A549 (cell line): ENCODE data around the gene NUDT17. TPM values are rescaled to one million over a fixed set of nuclear protein-coding genes. Genes with fewer than 3 reads are reported as not detected.
"Not testable (repeated sequence)": the region's sequence is repeated elsewhere in the genome, so short reads cannot be mapped to it uniquely, and the experiment has no call there.

Source experiments
- ATAC-seq, 2 experiments: fragments of 200-7000 bp in 1 of 2; fragments of >200 bp in 1 of 2; cut with Nextera tagmentation in 1 of 2; cut with Tn5 transposase in 1 of 2; 3 replicates each; pipeline versions ENCODE4 v1.8.0 to v1.9.1; 2018 to 2020; ENCODE audit warnings: mild to moderate bottlenecking in 1 of 2, moderate library complexity in 1 of 2
- CTCF ChIA-PET: fragments of 300-600 bp; sonication (Branson Sonifier 250); formaldehyde crosslinking; extraction: SDS; loops from one replicate; lab custom pipeline; 2021; ENCODE audit warnings: antibody characterized with exemption, inconsistent platforms; lab: Yijun Ruan, JAX
- POLR2A ChIA-PET: fragments of 350-600 bp; formaldehyde crosslinking; extraction: SDS; loops from one replicate; lab custom pipeline; 2021; ENCODE audit warnings: antibody characterized with exemption, inconsistent platforms; lab: Yijun Ruan, JAX
- DNase-seq, 2 experiments: peaks; one replicate each; pipeline versions ENCODE4 v3.0.0 to v3.0.0-alpha.2; 2011 to 2016; ENCODE audit warnings: low read depth in 1 of 2, low spot score in 1 of 2
- FAIRE-seq: peaks from 2 replicates; lab custom pipeline; 2011; peaks lifted over from hg19 to GRCh38; lab: Jason Lieb, UNC
- H3K27ac ChIP-seq, 2 experiments: fragments of >200 bp; sonication (Bioruptor Twin); formaldehyde crosslinking; 3 replicates each; pipeline ENCODE4 v1.5.1; 2016 to 2017
- H3K4me1 ChIP-seq: fragments of >200 bp; sonication (Bioruptor Twin); formaldehyde crosslinking; 3 replicates; pipeline ENCODE4 v1.6.1; 2016
- H3K4me2 ChIP-seq: fragments of >200 bp; sonication (Bioruptor Twin); formaldehyde crosslinking; 3 replicates; pipeline ENCODE4 v1.6.1; 2016
- H3K4me3 ChIP-seq: fragments of >200 bp; sonication (Bioruptor Twin); formaldehyde crosslinking; 3 replicates; pipeline ENCODE4 v1.5.1; 2016
- H3K9me3 ChIP-seq: fragments of >200 bp; sonication (Bioruptor Twin); formaldehyde crosslinking; 3 replicates; pipeline ENCODE4 v1.6.1; 2016
- CTCF ChIP-seq: fragments of >200 bp; sonication (Bioruptor Twin); formaldehyde crosslinking; IDR thresholded peaks from 3 replicates; pipeline ENCODE4 v1.5.1; 2016
- FOSB ChIP-seq: fragments of 250-450 bp; sonication (Bioruptor Pico); IDR thresholded peaks from 2 replicates; pipeline ENCODE4 v1.5.0; 2020; ENCODE audit warnings: mild to moderate bottlenecking, moderate library complexity
- GATA3 ChIP-seq: IDR thresholded peaks from 2 replicates; pipeline ENCODE4 v1.6.1; 2012; ENCODE audit warnings: borderline replicate concordance
- PBX3 ChIP-seq: IDR thresholded peaks from 2 replicates; pipeline ENCODE4 v1.6.1; 2012
- POLR2A ChIP-seq: IDR thresholded peaks from 2 replicates; pipeline ENCODE4 v1.6.1; 2012; ENCODE audit warnings: mild to moderate bottlenecking, low read length
- RAD21 ChIP-seq, 2 experiments: fragments of >200 bp in 1 of 2; sonication (Bioruptor Twin) in 1 of 2; formaldehyde crosslinking in 1 of 2; IDR thresholded peaks in 1 of 2; conservative IDR thresholded peaks in 1 of 2; 2 replicates in 1 of 2; 3 replicates in 1 of 2; pipeline ENCODE4 v1.6.1; 2012 to 2018; ENCODE audit warnings: inconsistent platforms in 1 of 2
- REST ChIP-seq: fragments of 200-600 bp; sonication (generic); IDR thresholded peaks from 2 replicates; pipeline ENCODE4 v1.6.1; 2016; ENCODE audit warnings: antibody characterized with exemption, mild to moderate bottlenecking, moderate library complexity
- WGBS: methylation state at CpG from one replicate; pipeline ENCODE4 v1.1.6; 2017; ENCODE audit errors: missing lambda C conversion rate; 5-methylcytosine and 5-hydroxymethylcytosine counted together
- polyA plus RNA-seq, 4 experiments: library from polyadenylated mRNA; depleted of rRNA in 3 of 4; stranded (reverse); fragments of >200 nt; fragmentation: RNase III in 1 of 4; extraction: RNeasy Plus Mini Kit Qiagen cat#74134 plus additional on column Dnase treatment in 1 of 4; gene quantifications; 2 replicates in 3 of 4; 3 replicates in 1 of 4; pipeline ENCODE4 v1.2.3, GENCODE V29; 2011 to 2017

The NUDT17 gene
- polyA plus RNA-seq, 2 of the 4 experiments (the other 2 are of a cell fraction), result 4.9 to 6.7 TPM

GRCh38 chr1:145806408-145806807 is 39.0 kb upstream of the NUDT17 start (continued):
- TF ChIP-seq PBX3 (no peak), FOSB (CRISPR knock-in tag) (no peak), GATA3 (no peak), POLR2A (no peak), RAD21 (conservative IDR thresholded peaks at IDR 0.05 in 1 of 2, IDR thresholded peaks at IDR 0.05 in 1 of 2) (no peak)

GRCh38 chr1:145806844-145807243 is 38.6 kb upstream of the NUDT17 start:
- 87% methylated on average over 7 of the region's 7 CpGs for WGBS
- Histone ChIP-seq H3K4me1 (peaks cover 23% of the 10 kb centered on the region; the same call in 2 of the 3 replicates), H3K4me2 (no peak overlapping the region), H3K9me3 (no peaks in the 10 kb centered on the region), H3K27ac (no peak overlapping the region), H3K4me3 (no peak overlapping the region)
- ChIA-PET POLR2A (no interaction called here), CTCF (interaction anchor here (1.5 to 2.2 kb wide), 2 partner anchors 39 to 85 kb away, joined by 5 read pairs; partner anchors contain the start of gene NUDT17)
- ATAC-seq (no peak), DNase-seq (no peak), FAIRE-seq (no peak)
- TF ChIP-seq REST, result 0 out of 2 replicates have a peak, but pooled peaks have one; percentile 15
- TF ChIP-seq CTCF, result no peak

- H3K4me3 ChIP-seq, FAIRE-seq, POLR2A ChIA-PET, DNase-seq, H3K4me1 ChIP-seq, CTCF ChIA-PET, H3K9me3 ChIP-seq: not testable (repeated sequence)
- WGBS, result 10% methylated on average over 6 of the region's 6 CpGs
- Histone ChIP-seq H3K4me2 (peak overlapping the region; percentile 72), H3K27ac (peak overlapping the region; percentile 47 to 56; a peak in 4 of 6 replicates)
- peak; percentile 62 to 67; a peak in 4 of 6 replicates for ATAC-seq
These were observed 32.2 kb upstream of the NUDT17 start for GRCh38 chr1:145812977-145813810.

- H3K4me1 ChIP-seq, DNase-seq, CTCF ChIA-PET, FAIRE-seq, H3K9me3 ChIP-seq, H3K27ac ChIP-seq, POLR2A ChIA-PET, H3K4me3 ChIP-seq: not testable (repeated sequence)
- peak overlapping the region; percentile 53; the same call in 2 of the 3 replicates for H3K4me2 ChIP-seq
- ATAC-seq, result peak in 1 of 2 experiments; percentile 54; a peak in 3 of 6 replicates
- WGBS, result 12% methylated on average over 2 of the region's 6 CpGs
These were observed 27.3 kb upstream of the NUDT17 start for GRCh38 chr1:145818095-145818494.

- H3K9me3 ChIP-seq, ATAC-seq, CTCF ChIA-PET, FAIRE-seq, POLR2A ChIA-PET, DNase-seq: not testable (repeated sequence)
- WGBS, result 0% methylated on average over 3 of the region's 16 CpGs
- Histone ChIP-seq H3K4me1 (peaks cover 12% of the 10 kb centered on the region), H3K4me2 (peak overlapping the region; percentile 57), H3K4me3 (peak overlapping the region; percentile 75; the same call in 1 of the 3 replicates), H3K27ac (peak overlapping the region in 1 of 2 experiments; percentile 97; a peak in 1 of 6 replicates)
These were observed 22.6 kb upstream of the NUDT17 start for GRCh38 chr1:145822779-145823331.
